ENCODE measurements around the gene BCLAF3.

The BCLAF3 gene

DNA sequence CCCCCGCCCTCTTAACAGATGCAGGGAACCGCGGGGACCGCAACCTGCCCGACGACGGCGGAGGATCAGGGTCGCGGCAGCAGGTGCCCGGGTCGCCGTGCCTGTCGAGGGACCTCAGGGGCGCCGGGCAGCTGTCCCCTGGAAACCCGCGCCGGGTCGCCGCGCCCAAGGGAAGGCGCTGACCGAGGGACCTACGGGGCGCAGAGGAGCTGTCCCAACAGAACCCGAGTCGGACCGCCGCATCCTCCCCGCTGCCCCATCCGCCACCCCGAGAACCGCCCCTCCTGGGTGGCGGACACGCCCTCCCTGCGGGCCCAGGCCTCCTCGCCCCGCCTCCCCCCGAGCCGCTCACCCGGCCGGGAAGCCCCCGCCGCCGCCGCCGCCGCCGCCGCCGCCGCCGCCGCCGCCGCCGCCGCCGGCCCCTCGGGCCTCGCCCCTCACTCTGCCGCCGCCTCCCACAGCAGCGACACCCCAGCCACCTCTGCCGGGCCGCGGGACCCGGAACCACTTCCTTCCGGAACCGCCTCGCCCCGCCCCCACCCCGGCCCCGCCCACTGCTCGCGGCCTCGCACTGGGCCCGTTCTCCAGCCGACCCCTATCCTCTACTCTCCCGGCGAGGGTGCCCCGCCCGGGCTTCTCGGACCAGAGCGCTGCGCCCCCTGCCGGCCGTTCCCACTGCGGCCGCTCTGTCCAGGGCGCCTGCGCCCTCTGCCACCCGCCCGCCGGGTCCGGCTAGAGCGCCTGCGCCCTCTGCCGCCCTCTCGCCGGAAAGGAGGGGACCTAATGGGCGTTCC, at the start of gene BCLAF3:
TSS of gene BCLAF3 (minus strand) at position 506 of the 794 bp plus-strand sequence. CDS start 20,797 bp downstream, outside the sequence.
- DNase-seq = peak; percentile 89

DNA sequence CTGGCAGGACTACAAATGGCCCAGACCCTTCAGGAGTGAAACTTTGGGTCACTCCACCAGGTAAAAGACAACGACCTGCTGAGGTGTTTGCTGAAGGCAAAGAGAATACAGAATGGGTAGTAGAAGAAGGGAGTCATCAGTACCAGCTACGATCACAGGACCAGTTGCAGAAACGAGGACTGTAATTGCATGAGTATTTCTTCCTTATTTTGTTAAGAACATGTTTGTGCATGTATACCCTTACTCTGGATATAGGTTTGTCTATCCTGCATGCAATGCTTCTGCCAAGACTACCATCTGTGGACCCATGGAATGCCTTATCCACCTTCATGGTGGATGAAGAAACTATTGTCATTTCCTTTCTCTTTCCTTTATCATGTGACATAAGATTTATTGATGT, 48.1 kb upstream of the BCLAF3 start:
- no peak for DNase-seq

DNA sequence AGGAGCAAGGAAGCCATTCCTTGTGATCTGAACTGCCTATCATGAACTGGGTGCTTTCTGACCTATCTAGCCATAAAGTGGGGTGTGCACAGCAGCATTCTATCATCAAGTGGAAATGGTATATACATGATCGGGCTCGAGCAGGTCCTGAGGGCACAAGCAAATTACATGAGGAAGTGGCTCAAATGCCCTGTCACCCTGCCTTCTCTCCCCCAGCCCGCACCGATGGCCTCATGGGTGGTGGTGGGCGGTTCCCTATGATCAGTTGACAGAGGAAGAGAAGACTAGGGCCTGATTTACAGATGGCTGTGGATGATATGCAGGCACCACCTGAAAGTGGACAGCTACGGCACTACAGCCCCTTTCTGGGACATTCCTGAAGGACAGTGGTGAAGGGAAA, 46.3 kb upstream of the BCLAF3 start:
- DNase-seq = no peak

DNA sequence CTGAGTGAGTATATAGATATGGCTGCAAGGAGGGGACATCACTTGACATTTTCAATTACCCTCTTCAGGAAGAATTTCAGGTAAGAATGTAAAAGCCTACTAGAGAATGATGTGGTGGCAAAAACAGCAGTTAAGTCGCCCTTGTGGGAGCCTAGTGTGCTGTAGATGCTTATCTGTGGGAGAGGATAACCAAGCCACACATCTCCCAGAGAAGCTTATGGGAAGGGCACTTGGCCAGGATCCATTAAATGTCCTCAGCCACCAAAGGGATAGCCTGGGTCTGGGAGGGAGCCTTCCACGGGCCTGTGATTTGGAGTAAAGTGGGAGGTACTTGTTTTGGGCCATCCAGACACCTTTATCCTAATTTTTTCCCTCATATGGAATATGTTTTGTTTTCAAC, 41.3 kb upstream of the BCLAF3 start:
- no peak for DNase-seq

DNA sequence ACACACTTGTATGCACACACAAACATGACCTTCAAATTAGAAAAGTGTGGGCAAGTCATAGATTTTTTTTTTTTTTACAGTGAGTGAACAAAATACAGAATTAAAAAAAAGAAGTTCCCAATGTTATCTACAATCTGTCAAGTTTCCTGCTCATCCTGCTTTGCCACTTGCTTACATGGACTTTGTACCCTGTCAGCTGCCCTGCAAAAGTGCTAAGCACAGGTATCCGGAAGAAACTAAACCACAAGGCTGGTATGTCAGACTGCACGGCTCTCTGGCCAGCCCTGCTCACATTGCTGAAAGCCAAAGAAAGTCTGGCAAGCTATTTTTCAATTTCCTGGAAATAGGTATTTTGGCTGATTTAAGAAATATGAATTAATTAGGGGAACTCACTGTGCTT, 38.9 kb upstream of the BCLAF3 start:
- no peak for DNase-seq

DNA sequence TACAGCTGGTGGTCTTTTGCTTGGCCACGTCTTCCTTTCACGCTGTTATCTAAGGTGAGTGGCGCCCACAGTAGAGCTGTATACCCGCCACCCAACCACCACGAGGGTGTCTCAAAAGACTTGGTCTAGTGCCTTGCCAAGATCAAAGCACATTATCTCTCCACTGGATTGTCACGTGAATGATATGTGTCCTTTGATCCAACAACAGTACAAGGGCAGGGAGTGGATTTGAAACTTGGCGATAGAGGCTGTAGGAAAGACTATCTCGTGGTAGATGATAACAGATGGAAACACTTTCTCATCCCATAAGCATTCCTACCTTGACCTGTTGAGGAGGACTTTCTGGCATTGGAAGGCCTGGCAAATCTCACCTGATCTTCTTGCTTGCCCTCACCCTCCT, 37.7 kb upstream of the BCLAF3 start:
- DNase-seq = no peak

DNA sequence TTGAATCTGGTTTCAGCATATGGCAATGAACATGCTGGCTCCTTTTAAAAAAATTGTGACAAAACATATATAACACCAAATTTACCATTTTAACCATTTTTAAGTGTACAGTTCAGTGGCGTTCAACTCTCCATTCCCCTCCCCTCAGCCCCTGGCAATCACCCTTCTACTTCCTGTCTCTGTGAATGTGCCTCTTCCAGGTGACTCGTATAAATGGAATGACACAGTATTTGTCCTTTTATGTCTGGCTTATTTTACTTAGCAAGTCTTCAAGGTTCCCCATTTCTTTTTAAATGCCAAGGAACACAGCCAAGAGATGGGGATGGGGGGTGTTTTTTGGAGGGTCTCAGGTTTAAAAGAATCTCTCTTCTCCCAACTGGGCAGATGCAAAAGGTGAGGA, 35.4 kb upstream of the BCLAF3 start:
- DNase-seq = no peak

DNA sequence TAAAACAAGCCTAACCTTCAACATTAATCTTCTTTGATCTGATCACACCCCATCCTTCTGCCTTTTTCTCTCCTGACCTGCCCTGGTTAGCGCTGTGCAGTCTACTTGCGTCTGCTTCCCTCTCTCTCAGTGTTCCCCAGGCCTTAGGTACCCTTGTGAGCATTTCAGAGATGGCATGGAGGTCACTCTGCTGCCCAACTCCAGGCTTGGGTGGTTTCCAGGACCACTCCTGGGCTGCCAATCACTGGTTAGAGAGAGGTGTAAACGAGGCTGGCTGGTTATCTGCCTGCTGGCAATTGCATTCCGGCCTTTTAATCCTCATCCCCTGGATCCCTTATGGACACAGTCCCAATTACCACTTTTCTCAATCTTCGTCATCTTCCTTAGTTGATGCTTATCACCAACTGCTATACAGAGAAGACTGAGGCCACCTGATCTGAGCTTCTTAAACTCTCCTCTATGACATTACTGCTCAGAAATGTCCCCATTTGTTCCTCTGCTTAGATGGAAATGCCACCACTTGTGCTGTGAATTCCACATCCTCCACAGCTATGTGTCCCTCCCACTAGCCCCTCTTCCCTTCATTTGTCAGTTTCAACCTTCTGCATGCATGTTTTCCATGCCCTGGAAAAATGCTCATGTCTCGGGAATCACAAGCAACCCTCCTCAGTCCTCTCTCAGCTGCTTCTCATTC, 29.0 kb upstream of the BCLAF3 start:
- DNase-seq = no peak

DNA sequence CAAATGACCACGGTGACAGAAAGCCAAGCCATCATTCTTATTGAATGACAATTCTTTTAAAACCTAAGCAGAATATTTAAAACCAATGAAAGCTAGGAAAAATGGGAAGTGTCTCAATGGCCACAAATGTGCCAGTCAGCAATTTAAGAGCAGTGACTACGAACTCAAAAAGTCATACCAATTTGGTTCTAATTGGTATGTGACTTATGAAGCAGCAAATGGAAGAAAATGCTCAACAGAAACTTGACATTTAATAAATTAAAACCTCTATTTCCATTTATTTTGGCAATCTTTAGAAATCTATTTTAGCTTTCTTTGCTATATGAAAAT, 25.7 kb upstream of the BCLAF3 start:
- DNase-seq = no peak

DNA sequence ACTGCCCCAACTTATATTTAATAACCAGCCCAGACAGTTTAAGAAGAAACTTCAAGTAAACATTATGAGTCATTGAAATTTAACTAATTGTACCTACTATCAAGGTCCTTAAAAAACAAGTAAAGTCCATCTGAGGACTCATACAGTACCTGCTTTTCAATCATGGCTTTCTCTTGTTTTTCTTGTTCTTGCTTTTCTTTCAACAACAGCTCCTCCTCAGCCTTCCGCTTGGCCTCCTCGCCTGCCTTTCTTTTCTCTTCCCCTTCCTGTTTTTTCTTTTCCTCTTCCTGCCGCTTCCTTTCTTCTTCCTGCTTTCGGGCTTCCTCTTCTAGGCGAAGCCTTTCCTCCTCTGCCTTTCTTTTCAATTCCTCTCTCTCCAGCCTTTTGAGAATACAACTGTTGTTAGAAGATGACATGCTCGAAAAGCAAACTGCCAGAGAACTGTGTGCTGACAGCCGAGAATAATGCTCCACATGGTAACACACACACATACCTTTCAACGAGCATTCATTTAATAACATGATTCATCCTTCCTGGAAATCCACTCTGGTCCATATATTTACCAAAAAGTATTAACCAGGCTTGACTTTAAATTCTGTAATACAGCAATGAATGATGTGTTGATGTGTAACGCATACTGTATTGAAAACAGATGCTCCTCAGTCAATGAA, 25.2 kb upstream of the BCLAF3 start:
- no peak for DNase-seq

DNA sequence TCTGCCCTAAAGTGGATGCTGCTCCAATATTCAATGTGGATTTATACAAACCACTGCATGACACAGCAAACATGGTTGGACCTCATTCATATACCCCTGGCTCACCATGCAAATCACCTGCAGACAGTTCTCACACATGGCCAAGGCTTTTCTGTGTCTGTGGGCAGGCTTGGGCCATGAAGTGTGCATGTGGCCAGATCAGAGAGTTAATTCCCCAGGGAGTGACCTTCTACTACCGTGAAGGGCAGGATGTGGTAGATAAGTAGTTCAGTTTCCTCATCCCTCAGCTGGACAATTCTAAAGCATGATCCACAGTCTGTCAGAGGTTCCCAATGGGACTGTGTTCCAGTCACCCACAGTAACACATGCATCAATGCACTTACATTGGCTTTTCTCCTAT, 24.6 kb upstream of the BCLAF3 start:
- DNase-seq = no peak

DNA sequence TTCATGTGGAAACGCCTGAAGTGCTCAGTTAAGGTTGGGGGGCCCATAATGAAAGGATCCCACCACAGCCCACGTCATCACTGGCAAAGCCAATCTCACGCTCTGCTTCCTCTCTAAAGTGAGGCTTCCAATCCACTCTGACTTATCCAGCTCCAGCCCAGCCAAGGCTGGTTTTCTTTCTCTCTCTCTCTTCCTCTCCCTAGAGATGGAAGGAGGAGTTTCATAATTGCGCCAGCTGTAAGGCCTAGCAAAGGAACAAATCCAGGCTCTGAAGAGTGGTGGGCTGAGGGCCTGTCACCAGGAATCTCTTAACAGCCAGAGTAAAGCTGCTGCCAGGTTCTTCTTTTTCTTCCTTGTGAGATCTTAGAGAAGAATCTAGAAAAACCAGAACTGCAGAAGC, 20.7 kb upstream of the BCLAF3 start:
- no peak for DNase-seq

DNA sequence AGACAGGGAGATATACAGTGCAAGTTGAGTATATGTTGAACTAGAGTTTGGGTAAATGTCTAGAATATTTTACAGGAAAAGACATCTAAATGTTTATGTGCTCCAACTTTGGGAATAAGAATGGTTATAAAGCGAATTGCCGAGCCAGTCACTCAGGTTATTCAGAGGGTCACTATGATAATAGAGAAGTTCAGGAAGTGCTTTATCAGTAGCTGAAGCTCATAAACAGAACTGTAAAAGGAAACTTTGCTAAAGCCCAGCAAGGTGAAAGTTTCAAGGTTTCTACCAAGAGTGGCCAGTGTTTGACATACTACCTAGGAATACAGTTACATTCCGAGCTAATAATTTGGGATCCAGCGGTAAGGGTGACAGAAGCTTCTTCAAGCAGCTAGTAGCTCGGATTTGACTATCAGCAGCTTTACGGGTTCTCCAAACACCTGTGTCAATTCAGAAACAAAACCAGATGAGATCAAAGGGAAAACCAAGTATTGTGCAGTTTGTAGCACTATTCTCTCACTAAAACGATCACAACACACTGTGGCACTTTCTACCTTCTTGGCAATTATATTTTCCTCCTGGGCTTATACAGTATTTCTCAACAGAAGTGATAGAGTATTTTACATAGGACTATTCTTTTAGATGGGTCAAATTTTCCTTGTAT, 17.2 kb upstream of the BCLAF3 start:
- DNase-seq = no peak

DNA sequence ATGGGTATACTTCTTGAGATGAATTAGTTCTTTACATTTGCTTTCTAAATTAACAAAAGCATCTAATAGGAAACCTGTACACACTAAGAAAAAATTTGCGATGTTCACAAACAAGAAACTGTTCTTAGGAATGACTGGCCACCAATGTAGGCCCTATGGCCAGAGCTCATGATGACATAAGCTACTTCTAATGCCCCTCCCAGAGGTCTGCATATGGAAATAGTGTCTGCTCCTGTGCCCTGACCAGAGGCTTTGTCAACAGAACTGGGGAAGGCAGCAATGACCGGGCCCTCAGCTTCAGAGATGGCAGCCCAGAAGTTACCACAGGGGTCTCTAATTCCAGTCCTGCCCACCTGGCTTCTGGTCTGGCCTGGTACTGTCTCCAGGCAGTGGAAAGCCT, 15.0 kb upstream of the BCLAF3 start:
- DNase-seq = no peak

DNA sequence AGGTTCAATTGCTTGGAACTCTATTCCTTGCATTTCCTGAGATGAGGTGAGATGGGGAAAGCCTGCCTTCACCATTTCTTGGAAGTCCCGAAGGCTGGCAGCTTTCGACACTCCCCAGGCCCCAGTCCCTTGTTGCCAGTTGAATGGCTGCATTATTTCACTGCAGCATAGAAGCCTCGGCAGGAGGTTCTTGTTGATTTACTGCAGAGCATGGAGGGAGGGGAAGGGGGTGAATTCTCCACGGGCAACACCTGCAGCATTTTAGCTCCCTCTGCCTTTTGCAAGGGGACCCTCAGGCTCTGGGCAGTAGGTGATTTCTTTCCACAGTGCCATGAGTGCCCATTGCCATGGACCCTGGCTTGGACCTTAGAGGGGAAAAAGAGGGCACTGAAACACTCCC, 10.7 kb upstream of the BCLAF3 start:
- no peak for DNase-seq

DNA sequence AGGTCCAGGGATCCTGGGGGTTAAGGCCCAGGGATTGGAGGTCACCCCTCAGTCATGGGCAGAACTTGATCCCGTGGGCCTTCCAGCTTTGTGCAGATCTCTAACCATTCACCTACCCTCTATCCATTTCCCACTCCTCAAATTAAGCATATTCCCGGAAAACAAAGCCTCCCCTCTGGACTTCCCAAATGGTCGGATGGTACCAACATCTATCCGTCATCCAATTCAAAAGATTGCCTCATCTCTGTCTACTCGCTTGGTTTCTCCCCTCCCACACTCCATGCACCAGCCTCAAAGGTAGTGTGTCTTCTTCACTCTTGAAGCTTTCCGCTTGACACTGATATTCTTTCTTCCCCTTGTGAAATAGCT, 473 bp upstream of the BCLAF3 start:
- no peak for DNase-seq

DNA sequence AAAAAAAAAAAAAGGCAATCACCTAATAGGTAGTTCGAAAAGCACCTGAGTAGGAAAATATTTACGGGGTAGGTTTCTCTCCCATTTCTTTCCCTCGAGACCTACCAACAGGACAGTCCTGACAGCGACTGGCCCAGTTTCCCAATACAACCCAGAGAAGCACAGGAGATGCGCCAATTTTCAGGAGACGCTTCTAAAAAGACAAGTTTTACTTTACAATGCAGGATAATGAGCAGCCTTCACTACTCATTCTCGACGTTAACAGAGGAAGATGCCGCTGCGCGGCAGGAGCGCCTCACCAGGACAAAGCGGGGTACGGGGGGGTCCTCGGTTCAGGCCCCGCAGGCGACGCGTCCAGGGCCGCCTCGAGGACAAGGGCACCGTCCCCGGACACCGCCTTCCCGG, 708 bp downstream of the BCLAF3 start:
- no peak for DNase-seq

DNA sequence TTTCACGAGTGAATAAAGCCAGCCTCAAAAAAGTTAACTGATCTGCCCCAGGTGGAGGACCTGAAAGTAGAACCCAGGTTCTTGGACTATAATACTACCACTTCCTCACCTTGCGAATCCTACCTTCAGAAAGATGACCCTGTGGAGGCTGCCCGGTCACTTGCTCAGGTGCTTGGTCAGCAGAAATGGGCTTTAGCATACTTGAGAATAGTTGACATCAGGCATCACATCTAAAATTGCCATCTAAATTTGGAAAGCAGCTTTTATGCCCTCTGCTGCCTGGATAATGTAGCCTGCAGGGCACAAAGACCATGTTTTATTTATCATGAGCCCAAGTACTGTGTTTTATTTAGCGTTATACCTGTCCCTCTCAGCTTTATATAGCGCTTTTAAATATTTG, 3.0 kb downstream of the BCLAF3 start:
- no peak for DNase-seq

DNA sequence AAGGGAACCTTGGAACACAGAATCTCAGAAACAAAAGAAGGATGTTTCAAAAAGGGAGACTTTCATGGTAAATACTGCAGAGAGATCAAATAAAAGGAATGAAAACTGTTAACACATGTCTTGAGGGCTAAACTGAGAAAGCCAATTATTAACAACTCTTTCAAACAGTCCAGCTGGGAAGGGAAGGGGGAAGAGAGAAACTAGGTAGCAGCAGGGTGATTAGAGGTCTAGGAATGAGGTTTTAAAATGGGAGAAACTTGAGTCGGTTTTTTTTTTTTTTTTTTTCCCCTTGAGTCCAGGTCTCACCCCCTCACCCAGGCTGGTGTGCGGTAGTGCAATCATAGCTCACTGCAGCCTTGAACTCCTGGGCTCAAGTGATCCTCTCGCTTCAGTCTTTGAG, 4.3 kb downstream of the BCLAF3 start:
- DNase-seq = no peak

DNA sequence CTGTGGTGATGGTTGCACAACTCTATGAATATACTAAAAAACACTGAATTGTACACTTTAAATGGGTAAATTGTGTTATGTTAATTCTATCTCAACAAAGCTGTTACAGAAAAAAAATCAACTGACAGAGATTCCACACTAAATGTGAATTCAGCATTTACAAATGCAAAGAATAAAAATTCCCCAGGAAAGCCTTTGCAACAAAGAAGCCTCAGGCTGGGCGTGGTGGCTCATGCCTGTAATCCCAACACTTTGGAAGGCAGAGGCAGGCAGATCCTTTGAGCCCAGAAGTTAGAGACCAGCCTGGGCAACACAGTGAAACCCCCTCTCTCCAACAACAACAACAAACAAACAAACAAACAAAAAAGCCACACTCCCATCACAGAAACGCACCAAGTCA, 8.9 kb downstream of the BCLAF3 start:
- DNase-seq = no peak

DNA sequence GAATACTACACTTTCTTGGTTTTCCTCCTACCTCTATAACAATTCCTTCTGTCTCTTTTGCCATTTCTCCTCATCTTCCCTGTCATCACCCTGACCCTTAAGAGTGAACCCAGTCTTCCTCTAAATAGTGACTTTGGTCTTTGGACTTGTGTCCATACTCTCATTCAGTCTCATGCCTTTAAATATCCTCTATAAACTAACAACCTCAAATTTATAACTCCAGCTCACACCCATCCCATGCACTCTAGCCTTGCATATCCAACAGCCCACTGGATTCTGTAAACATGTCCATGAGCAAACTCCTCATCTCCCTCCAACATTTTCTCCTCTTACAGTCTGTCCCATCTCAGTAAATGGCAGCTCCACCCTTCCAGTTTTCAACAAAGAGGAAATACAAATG, 15.0 kb downstream of the BCLAF3 start:
- no peak for DNase-seq

DNA sequence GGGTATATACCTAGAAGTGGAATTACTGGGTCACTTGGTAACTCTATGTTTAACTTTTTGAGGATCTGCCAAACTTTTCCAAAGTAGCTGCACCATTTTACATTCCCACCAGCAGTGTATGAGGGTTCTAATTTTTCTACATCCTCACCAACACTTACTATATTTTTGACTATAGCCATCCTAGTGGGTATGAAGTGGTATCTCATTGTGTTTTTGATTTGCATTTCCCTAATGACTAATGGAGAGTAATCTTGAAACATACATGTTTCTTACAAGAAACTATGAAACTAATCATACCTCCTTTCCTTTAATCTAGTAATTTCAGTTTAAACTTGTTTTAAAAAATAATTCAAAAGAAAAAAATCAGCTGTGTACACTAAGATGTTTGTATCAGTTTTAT, 17.9 kb downstream of the BCLAF3 start:
- DNase-seq = no peak

DNA sequence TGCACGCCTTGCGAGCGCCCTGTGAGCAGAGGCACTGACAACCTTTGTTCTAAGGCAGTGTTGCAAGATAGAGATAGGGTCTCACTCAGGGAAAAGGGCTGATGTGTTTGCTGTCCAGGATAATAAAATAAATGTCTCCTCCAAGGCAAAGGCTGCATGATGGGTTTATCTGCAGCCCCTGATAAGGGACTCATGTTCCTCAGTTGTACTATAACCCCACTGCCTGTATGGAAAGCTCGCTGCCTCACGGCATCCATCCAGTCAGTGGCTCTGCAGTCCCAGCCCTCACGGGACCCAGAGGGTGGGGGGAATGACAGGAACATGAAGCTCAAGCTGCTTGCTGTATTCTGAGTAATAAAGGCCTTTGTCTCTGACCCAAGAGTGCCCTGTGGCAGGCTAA, 22.6 kb downstream of the BCLAF3 start:
- no peak for DNase-seq

DNA sequence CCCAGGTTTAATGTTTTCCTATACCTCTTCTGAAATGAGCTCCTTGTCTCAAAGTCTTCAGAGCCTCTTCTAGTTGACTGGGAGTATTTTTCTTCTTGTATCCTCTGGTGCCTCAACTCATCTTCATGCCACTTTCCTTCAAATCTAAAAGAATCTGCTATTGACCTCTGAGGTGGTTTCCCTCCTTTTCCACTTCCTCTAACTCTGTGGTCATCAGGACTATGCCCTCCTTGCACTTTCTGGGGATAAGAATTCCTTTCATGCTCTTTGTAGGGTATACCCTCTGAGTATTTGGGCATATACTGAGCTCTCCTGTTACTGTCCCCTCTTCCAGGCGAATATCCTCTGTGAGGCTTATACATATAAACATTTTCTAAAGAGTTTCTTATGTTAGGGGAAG, 24.8 kb downstream of the BCLAF3 start:
- DNase-seq = no peak

Measured in NCI-H1092 (cell line).